Measurements from ENCODE around the gene BTN3A1.

- no peak for TF ChIP-seq POLR2A (IDR thresholded peaks at IDR 0.05)
- no peak for TF ChIP-seq CTCF (IDR thresholded peaks at IDR 0.05)
These were observed 22.8 kb upstream of the BTN3A1 start for GRCh38 chr6:26379292-26379691.

All from vagina (tissue), 2 donors.